Endothelial cell of umbilical vein (primary cell): ENCODE results near the gene SMIM33. TPM values are rescaled to one million over a fixed set of nuclear protein-coding genes. Genes with fewer than 3 reads are reported as not detected.

Experiments
- BruUV-seq: library from RNA; stranded (reverse); fragments of 400-500 nt; replicated peaks from 2 replicates; lab custom pipeline; 2021; lab: Mats Ljungman, UMichigan
- CTCF ChIA-PET: fragments of 300-600, 350-600 bp; sonication (Branson Sonifier 250); formaldehyde crosslinking; loops from one replicate; lab custom pipeline; 2021; ENCODE audit warnings: antibody characterized with exemption, inconsistent platforms; lab: Charles Lee
- POLR2A ChIA-PET: fragments of 300-600, 350-600 bp; sonication (Branson Sonifier 250); formaldehyde crosslinking; loops from one replicate; lab custom pipeline; 2021; ENCODE audit warnings: antibody characterized with exemption, inconsistent platforms; lab: Charles Lee
- DNase-seq: peaks from one replicate; pipeline ENCODE4 v3.0.0-alpha.2; 2011; ENCODE audit warnings: low read depth, low spot score
- FAIRE-seq: peaks from 2 replicates; lab custom pipeline; 2011; peaks lifted over from hg19 to GRCh38; lab: Jason Lieb, UNC
- H2AFZ ChIP-seq: 2 replicates; pipeline ENCODE4 v1.6.0; 2012; ENCODE audit warnings: low read depth, low read length, control low read depth, inconsistent platforms
- H3K27ac ChIP-seq: 2 replicates; pipeline ENCODE4 v1.5.1; 2011; ENCODE audit warnings: low read depth, mild to moderate bottlenecking, control low read depth, low read length, moderate library complexity; ENCODE audit not compliant: insufficient read depth
- H3K27me3 ChIP-seq, 2 experiments: 2 replicates each; pipeline versions ENCODE4 v1.6.0 to v1.6.1; 2011; ENCODE audit warnings: low read length in 2 of 2, mixed read lengths in 1 of 2; ENCODE audit not compliant: control insufficient read depth in 2 of 2, insufficient read depth in 2 of 2
- H3K36me3 ChIP-seq, 2 experiments: 2 replicates in 1 of 2; 3 replicates in 1 of 2; pipeline ENCODE4 v1.5.1; 2011; ENCODE audit warnings: low read length in 2 of 2, mild to moderate bottlenecking in 1 of 2, moderate library complexity in 1 of 2; ENCODE audit not compliant: control insufficient read depth in 2 of 2, insufficient read depth in 2 of 2; ENCODE audit errors: extremely low read depth in 1 of 2
- H3K4me1 ChIP-seq: 3 replicates; pipeline ENCODE4 v1.5.1; 2011; ENCODE audit warnings: mild to moderate bottlenecking, low read length; ENCODE audit not compliant: control insufficient read depth, insufficient read depth; ENCODE audit errors: extremely low read depth
- H3K4me2 ChIP-seq: 2 replicates; pipeline ENCODE4 v1.6.1; 2011; ENCODE audit warnings: low read length, control low read depth, mixed read lengths; ENCODE audit not compliant: insufficient read depth
- H3K4me3 ChIP-seq, 3 experiments: fragments of 200-600 bp in 1 of 3; sonication (generic), shearing (Covaris generic) in 1 of 3; replicated peaks in 1 of 3; 2 replicates each; pipeline ENCODE4 v1.5.1; 2011 to 2016; ENCODE audit warnings: control low read depth in 3 of 3, low read length in 3 of 3, mild to moderate bottlenecking in 2 of 3, inconsistent platforms in 1 of 3, low read depth in 1 of 3, moderate library complexity in 1 of 3; ENCODE audit not compliant: insufficient read depth in 1 of 3
- H3K79me2 ChIP-seq: 2 replicates; pipeline ENCODE4 v1.6.0; 2012; ENCODE audit warnings: low read length, inconsistent platforms; ENCODE audit not compliant: control insufficient read depth, insufficient read depth
- H3K9ac ChIP-seq: replicated peaks from 2 replicates; pipeline ENCODE3; 2011; ENCODE audit warnings: low read length, control low read depth; ENCODE audit not compliant: insufficient read depth; ENCODE audit errors: extremely low read depth
- H3K9me1 ChIP-seq: replicated peaks from 3 replicates; pipeline ENCODE4 v1.6.0; 2011; ENCODE audit warnings: mild to moderate bottlenecking, low read length; ENCODE audit not compliant: control insufficient read depth, insufficient read depth; ENCODE audit errors: extremely low read depth
- H3K9me3 ChIP-seq: replicated peaks from 2 replicates; pipeline ENCODE4 v1.5.1; 2012; ENCODE audit warnings: low read length, inconsistent platforms; ENCODE audit not compliant: control insufficient read depth, insufficient read depth
- H4K20me1 ChIP-seq: replicated peaks from 2 replicates; pipeline ENCODE3; 2011; ENCODE audit warnings: mild to moderate bottlenecking, low read length; ENCODE audit not compliant: control insufficient read depth, insufficient read depth; ENCODE audit errors: extremely low read depth
- GATA2 ChIP-seq: IDR thresholded peaks from 2 replicates; pipeline ENCODE4 v1.7.0; 2011; ENCODE audit warnings: low read depth, mild to moderate bottlenecking, moderate library complexity, mixed read lengths, low read length; ENCODE audit not compliant: insufficient read length, insufficient read depth
- JUN ChIP-seq: IDR thresholded peaks from 2 replicates; pipeline ENCODE4 v1.6.1; 2011; ENCODE audit warnings: borderline replicate concordance, low read depth; ENCODE audit not compliant: insufficient read length, insufficient read depth
- POLR2A ChIP-seq: IDR thresholded peaks from 2 replicates; pipeline ENCODE4 v1.6.1; 2012; ENCODE audit warnings: low read depth, mild to moderate bottlenecking, control low read depth, low read length
- POLR2AphosphoS5 ChIP-seq: IDR thresholded peaks from 2 replicates; pipeline ENCODE4 v1.6.1; 2012; ENCODE audit warnings: low read depth, mild to moderate bottlenecking, control low read depth, low read length, moderate library complexity; ENCODE audit not compliant: insufficient read depth
- dilution Hi-C: fragments of 300-500 bp; cut with MboI; formaldehyde crosslinking; loops from one replicate; pipeline ENCODE4 v1.15.0; 2019; ENCODE audit warnings: low sequenced_read_pairs; ENCODE audit not compliant: extremely low pct_ligation_motif_present
- intact Hi-C: fragments of 100-400 bp; cut with micrococcal nuclease; formaldehyde crosslinking; loops from one replicate; pipeline ENCODE4 v1.10.0; 2022
- polyA plus RNA-seq, 4 experiments: library from polyadenylated mRNA; depleted of rRNA in 3 of 4; stranded (reverse) in 3 of 4; unstranded in 1 of 4; fragments of >200 nt; gene quantifications; 2 replicates each; pipeline versions ENCODE4 v1.2.1 to v1.2.3, GENCODE V29; 2011 to 2012; ENCODE audit warnings: missing spikeins in 1 of 4
- total RNA-seq: library from RNA; stranded (reverse); gene quantifications from 2 replicates; pipeline ENCODE4 v1.2.3, GENCODE V29; 2021
- TF ChIP-seq, protein P1 (sequence below): IDR thresholded peaks from 2 replicates; pipeline ENCODE4 v1.6.1; 2011; ENCODE audit not compliant: insufficient read depth, insufficient read length
- TF ChIP-seq, protein P2 (sequence below), 2 donors: IDR thresholded peaks; 1 replicate in 1 of 2; 2 replicates in 1 of 2; pipeline ENCODE4 v1.5.1; 2011; ENCODE audit warnings: low read length in 2 of 2, mild to moderate bottlenecking in 2 of 2, moderate library complexity in 2 of 2, control low read depth in 1 of 2, inconsistent platforms in 1 of 2, low read depth in 1 of 2; ENCODE audit not compliant: insufficient read depth in 1 of 2; ENCODE audit errors: extremely low read depth in 1 of 2

Gene SMIM33
- total and polyA plus RNA-seq, 2 donors (not counting 3 experiments of a cell fraction or from before 2014, with no cell fraction given), result not detected

DNA sequence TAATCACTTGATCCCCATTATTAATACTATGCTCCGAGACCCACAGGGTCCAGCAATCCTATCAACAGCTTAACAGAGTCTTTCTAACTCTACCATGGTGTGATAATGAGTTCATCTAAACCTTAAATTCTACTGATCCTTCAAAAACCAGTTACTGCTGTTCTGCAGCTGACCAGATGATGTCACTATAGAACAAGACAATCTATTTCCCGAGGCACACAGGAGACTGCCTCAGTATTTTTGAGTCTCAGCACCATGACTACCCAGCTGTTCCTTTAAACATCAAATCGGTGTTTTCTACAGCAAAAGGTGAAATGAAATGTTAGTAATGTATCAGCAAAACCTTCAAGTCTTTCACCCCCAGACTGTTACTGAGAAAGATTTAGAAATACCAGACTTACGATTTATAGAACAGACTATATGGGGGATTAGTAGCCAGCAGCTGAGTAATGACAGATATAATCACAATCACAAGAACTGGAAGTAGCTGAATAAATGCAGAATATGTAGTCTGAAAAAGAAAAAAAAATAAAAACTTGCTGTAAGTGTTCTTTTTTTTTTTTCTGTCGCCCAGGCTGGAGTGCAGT is 48.4 kb upstream of the SMIM33 start:
- Histone ChIP-seq H3K4me3 (no peak overlapping the region), H3K9me3 (no peaks in the 10 kb centered on the region), H4K20me1 (no peaks in the 10 kb centered on the region), H2AFZ (no peak overlapping the region), H3K36me3 (peaks cover 11 to 24% of the 10 kb centered on the region in 2 experiments), H3K27ac (no peak overlapping the region), H3K27me3 (no peaks in the 10 kb centered on the region), H3K79me2 (no peaks in the 10 kb centered on the region), H3K9me1 (no peaks in the 10 kb centered on the region), H3K4me2 (no peak overlapping the region), H3K9ac (no peak overlapping the region), H3K4me1 (peaks cover 25% of the 10 kb centered on the region)
- ChIA-PET CTCF (interaction anchor here (0.6 to 9.0 kb wide), 45 partner anchors 8 to 856 kb away, joined by 3 to 191 read pairs (median 4); partner anchors contain the start of genes DNAJC18, ECSCR, STING1 and UBE2D2), POLR2A (interaction anchor here (0.6 to 1.3 kb wide), 4 partner anchors 40 to 181 kb away, joined by 3 to 6 read pairs (median 4); partner anchors contain the start of gene ECSCR)
- no peak for TF ChIP-seq POLR2A
- no peak for TF ChIP-seq GATA2
- TF ChIP-seq, protein P1, sequence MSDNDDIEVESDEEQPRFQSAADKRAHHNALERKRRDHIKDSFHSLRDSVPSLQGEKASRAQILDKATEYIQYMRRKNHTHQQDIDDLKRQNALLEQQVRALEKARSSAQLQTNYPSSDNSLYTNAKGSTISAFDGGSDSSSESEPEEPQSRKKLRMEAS, result no peak
- TF ChIP-seq, protein P2, sequence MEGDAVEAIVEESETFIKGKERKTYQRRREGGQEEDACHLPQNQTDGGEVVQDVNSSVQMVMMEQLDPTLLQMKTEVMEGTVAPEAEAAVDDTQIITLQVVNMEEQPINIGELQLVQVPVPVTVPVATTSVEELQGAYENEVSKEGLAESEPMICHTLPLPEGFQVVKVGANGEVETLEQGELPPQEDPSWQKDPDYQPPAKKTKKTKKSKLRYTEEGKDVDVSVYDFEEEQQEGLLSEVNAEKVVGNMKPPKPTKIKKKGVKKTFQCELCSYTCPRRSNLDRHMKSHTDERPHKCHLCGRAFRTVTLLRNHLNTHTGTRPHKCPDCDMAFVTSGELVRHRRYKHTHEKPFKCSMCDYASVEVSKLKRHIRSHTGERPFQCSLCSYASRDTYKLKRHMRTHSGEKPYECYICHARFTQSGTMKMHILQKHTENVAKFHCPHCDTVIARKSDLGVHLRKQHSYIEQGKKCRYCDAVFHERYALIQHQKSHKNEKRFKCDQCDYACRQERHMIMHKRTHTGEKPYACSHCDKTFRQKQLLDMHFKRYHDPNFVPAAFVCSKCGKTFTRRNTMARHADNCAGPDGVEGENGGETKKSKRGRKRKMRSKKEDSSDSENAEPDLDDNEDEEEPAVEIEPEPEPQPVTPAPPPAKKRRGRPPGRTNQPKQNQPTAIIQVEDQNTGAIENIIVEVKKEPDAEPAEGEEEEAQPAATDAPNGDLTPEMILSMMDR (IDR thresholded peaks at IDR 0.05; ENCODE audit: extremely low read depth in 1 of 2, insufficient read depth in 1 of 2, low read depth in 1 of 2, low read length in 2 of 2), result peak; percentile 63 to 81
- TF ChIP-seq JUN, result no peak
- TF ChIP-seq POLR2AphosphoS5, result no peak
- BruUV-seq, result no TSS peak
- DNase-seq (peak; percentile 79), FAIRE-seq (peak; percentile 97)
- dilution Hi-C loops, result no loop called here
- intact Hi-C loops, result loop anchor here (1.0 to 5.0 kb wide), 6 partner anchors 37 to 345 kb away; partner anchors contain the start of gene UBE2D2
